HepG2 (cell line): Measurements from ENCODE around the gene MROH2A. TPM values are rescaled to one million over a fixed set of nuclear protein-coding genes. Genes with fewer than 3 reads are reported as not detected.
A peak's percentile ranks its signal among the peaks of the same experiment; 100 is the strongest.

Experiments
- CC2D1A ChIP-seq: sonication (generic); formaldehyde crosslinking; IDR thresholded peaks from 2 replicates; pipeline ENCODE4 v1.8.1; 2023; ENCODE audit warnings: mild to moderate bottlenecking, missing genetic modification reagents
- DNMT1 ChIP-seq: sonication (generic); formaldehyde crosslinking; IDR thresholded peaks from 2 replicates; pipeline ENCODE4 v1.5.1; 2020; ENCODE audit warnings: mild to moderate bottlenecking, missing genetic modification reagents
- EEA1 ChIP-seq: sonication (generic); formaldehyde crosslinking; IDR thresholded peaks from 2 replicates; pipeline ENCODE4 v1.5.1; 2020; ENCODE audit warnings: mild to moderate bottlenecking, missing genetic modification reagents, borderline replicate concordance
- FOSL2 ChIP-seq: sonication (generic); formaldehyde crosslinking; IDR thresholded peaks from 2 replicates; pipeline ENCODE4 v1.4.0; 2020; ENCODE audit warnings: missing genetic modification reagents
- HNRNPL ChIP-seq: fragments of 200-400 bp; formaldehyde crosslinking; IDR thresholded peaks from 2 replicates; pipeline ENCODE4 v1.6.1; 2017; ENCODE audit warnings: mild to moderate bottlenecking, low read depth, low read length
- KDM4B ChIP-seq: sonication (generic); formaldehyde crosslinking; IDR thresholded peaks from 2 replicates; pipeline ENCODE4 v1.4.0; 2020; ENCODE audit warnings: missing genetic modification reagents
- NFE2L2 ChIP-seq: fragments of 150-350 bp; IDR thresholded peaks from 2 replicates; pipeline ENCODE4 v1.6.1; 2014; ENCODE audit warnings: low read length
- NFRKB ChIP-seq: fragments of 450-650 bp; IDR thresholded peaks from 2 replicates; pipeline ENCODE4 v1.6.1; 2017
- NR2F1 ChIP-seq, 2 experiments: fragments of 450-650 bp in 1 of 2; formaldehyde crosslinking in 1 of 2; IDR thresholded peaks; 2 replicates each; pipeline versions ENCODE4 v1.5.0 to v1.6.1; 2016 to 2020; ENCODE audit warnings: mild to moderate bottlenecking in 1 of 2, missing compliant biosample characterization in 1 of 2, missing genetic modification reagents in 1 of 2, moderate library complexity in 1 of 2
- SUZ12 ChIP-seq: fragments of 150-350 bp; IDR thresholded peaks from 2 replicates; pipeline ENCODE4 v1.6.1; 2014; ENCODE audit warnings: low read depth, low read length
- TBL1XR1 ChIP-seq: fragments of 150-350 bp; IDR thresholded peaks from 2 replicates; pipeline ENCODE4 v1.6.1; 2014; ENCODE audit warnings: borderline replicate concordance, low read length; ENCODE audit not compliant: partially characterized antibody
- ZNF256 ChIP-seq: sonication (generic); formaldehyde crosslinking; conservative IDR thresholded peaks from 2 replicates; pipeline ENCODE4 v1.4.0; 2020; ENCODE audit warnings: missing genetic modification reagents
- ZNF343 ChIP-seq: sonication (generic); formaldehyde crosslinking; IDR thresholded peaks from 2 replicates; pipeline ENCODE4 v1.4.0; 2020; ENCODE audit warnings: mild to moderate bottlenecking, missing genetic modification reagents
- ZSCAN12 ChIP-seq: sonication (generic); formaldehyde crosslinking; IDR thresholded peaks from 2 replicates; pipeline ENCODE4 v1.9.0; 2021; ENCODE audit warnings: mild to moderate bottlenecking, missing genetic modification reagents
- polyA plus RNA-seq, 8 experiments: library from polyadenylated mRNA; depleted of rRNA in 3 of 8; stranded (reverse) in 7 of 8; unstranded in 1 of 8; fragments of >200 nt; fragmentation: Illumina TruSeq in 4 of 8; extraction: Trizol in 4 of 8; gene quantifications; 2 replicates each; pipeline versions ENCODE4 v1.2.1 to v1.2.3, GENCODE V29; 2011 to 2016; ENCODE audit warnings: low read depth in 4 of 8, missing spikeins in 1 of 8, mixed read lengths in 1 of 8; ENCODE audit not compliant: insufficient read depth in 1 of 8
- total RNA-seq, 5 experiments: library from RNA; depleted of rRNA; stranded (reverse); fragments of >200 nt; fragmentation: Illumina TruSeq; extraction: Trizol; gene quantifications; 2 replicates each; pipeline ENCODE4 v1.2.3, GENCODE V29; 2016; ENCODE audit warnings: low read depth in 1 of 5
- TF ChIP-seq, protein P1 (sequence below): sonication (generic); formaldehyde crosslinking; conservative IDR thresholded peaks from 2 replicates; pipeline ENCODE4 v1.5.0; 2020; ENCODE audit warnings: missing genetic modification reagents
- TF ChIP-seq, protein P2 (sequence below): sonication (generic); formaldehyde crosslinking; IDR thresholded peaks from 2 replicates; pipeline ENCODE4 v1.8.0; 2022; ENCODE audit warnings: mild to moderate bottlenecking, missing genetic modification reagents, moderate library complexity
- TF ChIP-seq, protein P3 (sequence below), 2 experiments: sonication (generic) in 1 of 2; formaldehyde crosslinking in 1 of 2; IDR thresholded peaks; 2 replicates each; pipeline versions ENCODE4 v1.5.1 to v1.6.1; 2011 to 2020; ENCODE audit warnings: borderline replicate concordance in 1 of 2, low read depth in 1 of 2, low read length in 1 of 2, mild to moderate bottlenecking in 1 of 2, missing genetic modification reagents in 1 of 2, moderate library complexity in 1 of 2
- TF ChIP-seq, protein P4 (sequence below): sonication (generic); formaldehyde crosslinking; IDR thresholded peaks from 2 replicates; pipeline ENCODE4 v1.8.0; 2022; ENCODE audit warnings: missing genetic modification reagents, mild to moderate bottlenecking, borderline replicate concordance
- TF ChIP-seq, protein P5 (sequence below): IDR thresholded peaks from 2 replicates; pipeline ENCODE4 v1.6.1; 2016; ENCODE audit warnings: low read depth, missing genetic modification reagents, missing compliant biosample characterization

Gene MROH2A
- total and polyA plus RNA-seq, 2 of the 13 experiments (the other 11 are each of a cell fraction or from before 2014, with no cell fraction given): 0.03 to 0.04 TPM

DNA sequence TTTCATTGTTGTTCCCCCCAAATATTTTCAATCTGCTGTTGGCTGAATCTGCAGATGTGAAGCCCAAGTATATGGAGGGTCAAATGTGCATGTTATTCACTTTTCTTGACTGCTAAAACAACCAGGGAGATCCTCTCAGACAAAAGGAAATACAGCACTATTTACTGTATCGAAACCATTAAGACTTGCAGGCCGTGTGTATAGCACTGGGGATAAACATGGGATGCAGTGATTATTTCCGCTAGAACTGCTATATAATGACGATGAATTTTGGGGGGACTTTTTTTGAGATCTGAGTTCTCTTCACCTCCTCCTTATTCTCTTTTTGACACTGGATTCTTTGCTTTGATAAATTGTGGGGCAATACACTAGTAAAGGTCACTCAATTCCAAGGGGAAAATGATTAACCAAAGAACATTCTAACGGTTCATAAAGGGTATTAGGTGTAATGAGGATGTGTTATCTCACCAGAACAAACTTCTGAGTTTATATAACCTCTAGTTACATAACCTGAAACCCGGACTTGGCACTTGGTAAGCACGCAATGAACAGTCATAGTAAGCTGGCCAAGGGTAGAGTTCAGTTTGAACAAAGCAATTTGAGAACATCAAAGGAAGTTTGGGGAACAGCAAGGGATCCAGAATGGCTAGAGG is 21.6 kb upstream of the MROH2A start (continued):
- TF ChIP-seq, protein P1, sequence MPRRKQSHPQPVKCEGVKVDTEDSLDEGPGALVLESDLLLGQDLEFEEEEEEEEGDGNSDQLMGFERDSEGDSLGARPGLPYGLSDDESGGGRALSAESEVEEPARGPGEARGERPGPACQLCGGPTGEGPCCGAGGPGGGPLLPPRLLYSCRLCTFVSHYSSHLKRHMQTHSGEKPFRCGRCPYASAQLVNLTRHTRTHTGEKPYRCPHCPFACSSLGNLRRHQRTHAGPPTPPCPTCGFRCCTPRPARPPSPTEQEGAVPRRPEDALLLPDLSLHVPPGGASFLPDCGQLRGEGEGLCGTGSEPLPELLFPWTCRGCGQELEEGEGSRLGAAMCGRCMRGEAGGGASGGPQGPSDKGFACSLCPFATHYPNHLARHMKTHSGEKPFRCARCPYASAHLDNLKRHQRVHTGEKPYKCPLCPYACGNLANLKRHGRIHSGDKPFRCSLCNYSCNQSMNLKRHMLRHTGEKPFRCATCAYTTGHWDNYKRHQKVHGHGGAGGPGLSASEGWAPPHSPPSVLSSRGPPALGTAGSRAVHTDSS: no peak
- no peak for TF ChIP-seq NFRKB
- TF ChIP-seq ZSCAN12 (CRISPR knock-in tag): no peak
- no peak for TF ChIP-seq ZNF343
- TF ChIP-seq, protein P2, sequence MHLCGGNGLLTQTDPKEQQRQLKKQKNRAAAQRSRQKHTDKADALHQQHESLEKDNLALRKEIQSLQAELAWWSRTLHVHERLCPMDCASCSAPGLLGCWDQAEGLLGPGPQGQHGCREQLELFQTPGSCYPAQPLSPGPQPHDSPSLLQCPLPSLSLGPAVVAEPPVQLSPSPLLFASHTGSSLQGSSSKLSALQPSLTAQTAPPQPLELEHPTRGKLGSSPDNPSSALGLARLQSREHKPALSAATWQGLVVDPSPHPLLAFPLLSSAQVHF (CRISPR knock-in tag): peak; percentile 89
- TF ChIP-seq, protein P3, sequence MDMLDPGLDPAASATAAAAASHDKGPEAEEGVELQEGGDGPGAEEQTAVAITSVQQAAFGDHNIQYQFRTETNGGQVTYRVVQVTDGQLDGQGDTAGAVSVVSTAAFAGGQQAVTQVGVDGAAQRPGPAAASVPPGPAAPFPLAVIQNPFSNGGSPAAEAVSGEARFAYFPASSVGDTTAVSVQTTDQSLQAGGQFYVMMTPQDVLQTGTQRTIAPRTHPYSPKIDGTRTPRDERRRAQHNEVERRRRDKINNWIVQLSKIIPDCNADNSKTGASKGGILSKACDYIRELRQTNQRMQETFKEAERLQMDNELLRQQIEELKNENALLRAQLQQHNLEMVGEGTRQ (IDR thresholded peaks at IDR 0.05; ENCODE audit: low read depth, low read length): no peak
- TF ChIP-seq, protein P3 (CRISPR knock-in tag; IDR thresholded peaks at IDR 0.05; ENCODE audit: borderline replicate concordance): no peak
- TF ChIP-seq EEA1 (CRISPR knock-in tag): no peak
- no peak for TF ChIP-seq SUZ12
- TF ChIP-seq, protein P4, sequence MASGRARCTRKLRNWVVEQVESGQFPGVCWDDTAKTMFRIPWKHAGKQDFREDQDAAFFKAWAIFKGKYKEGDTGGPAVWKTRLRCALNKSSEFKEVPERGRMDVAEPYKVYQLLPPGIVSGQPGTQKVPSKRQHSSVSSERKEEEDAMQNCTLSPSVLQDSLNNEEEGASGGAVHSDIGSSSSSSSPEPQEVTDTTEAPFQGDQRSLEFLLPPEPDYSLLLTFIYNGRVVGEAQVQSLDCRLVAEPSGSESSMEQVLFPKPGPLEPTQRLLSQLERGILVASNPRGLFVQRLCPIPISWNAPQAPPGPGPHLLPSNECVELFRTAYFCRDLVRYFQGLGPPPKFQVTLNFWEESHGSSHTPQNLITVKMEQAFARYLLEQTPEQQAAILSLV (CRISPR knock-in tag): no peak; the same call in 1 of the 2 replicates
- TF ChIP-seq TBL1XR1: peak; percentile 100
- TF ChIP-seq NR2F1 (CRISPR knock-in tag; IDR thresholded peaks at IDR 0.05): peak; percentile 96 to 99
- no peak for TF ChIP-seq KDM4B (CRISPR knock-in tag)
- TF ChIP-seq FOSL2 (CRISPR knock-in tag): peak; percentile 90
- TF ChIP-seq, protein P5, sequence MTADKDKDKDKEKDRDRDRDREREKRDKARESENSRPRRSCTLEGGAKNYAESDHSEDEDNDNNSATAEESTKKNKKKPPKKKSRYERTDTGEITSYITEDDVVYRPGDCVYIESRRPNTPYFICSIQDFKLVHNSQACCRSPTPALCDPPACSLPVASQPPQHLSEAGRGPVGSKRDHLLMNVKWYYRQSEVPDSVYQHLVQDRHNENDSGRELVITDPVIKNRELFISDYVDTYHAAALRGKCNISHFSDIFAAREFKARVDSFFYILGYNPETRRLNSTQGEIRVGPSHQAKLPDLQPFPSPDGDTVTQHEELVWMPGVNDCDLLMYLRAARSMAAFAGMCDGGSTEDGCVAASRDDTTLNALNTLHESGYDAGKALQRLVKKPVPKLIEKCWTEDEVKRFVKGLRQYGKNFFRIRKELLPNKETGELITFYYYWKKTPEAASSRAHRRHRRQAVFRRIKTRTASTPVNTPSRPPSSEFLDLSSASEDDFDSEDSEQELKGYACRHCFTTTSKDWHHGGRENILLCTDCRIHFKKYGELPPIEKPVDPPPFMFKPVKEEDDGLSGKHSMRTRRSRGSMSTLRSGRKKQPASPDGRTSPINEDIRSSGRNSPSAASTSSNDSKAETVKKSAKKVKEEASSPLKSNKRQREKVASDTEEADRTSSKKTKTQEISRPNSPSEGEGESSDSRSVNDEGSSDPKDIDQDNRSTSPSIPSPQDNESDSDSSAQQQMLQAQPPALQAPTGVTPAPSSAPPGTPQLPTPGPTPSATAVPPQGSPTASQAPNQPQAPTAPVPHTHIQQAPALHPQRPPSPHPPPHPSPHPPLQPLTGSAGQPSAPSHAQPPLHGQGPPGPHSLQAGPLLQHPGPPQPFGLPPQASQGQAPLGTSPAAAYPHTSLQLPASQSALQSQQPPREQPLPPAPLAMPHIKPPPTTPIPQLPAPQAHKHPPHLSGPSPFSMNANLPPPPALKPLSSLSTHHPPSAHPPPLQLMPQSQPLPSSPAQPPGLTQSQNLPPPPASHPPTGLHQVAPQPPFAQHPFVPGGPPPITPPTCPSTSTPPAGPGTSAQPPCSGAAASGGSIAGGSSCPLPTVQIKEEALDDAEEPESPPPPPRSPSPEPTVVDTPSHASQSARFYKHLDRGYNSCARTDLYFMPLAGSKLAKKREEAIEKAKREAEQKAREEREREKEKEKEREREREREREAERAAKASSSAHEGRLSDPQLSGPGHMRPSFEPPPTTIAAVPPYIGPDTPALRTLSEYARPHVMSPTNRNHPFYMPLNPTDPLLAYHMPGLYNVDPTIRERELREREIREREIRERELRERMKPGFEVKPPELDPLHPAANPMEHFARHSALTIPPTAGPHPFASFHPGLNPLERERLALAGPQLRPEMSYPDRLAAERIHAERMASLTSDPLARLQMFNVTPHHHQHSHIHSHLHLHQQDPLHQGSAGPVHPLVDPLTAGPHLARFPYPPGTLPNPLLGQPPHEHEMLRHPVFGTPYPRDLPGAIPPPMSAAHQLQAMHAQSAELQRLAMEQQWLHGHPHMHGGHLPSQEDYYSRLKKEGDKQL (CRISPR knock-in tag): peak; percentile 100
- TF ChIP-seq HNRNPL: no peak
- TF ChIP-seq CC2D1A: 0 out of 2 replicates have a peak, but pooled peaks have one; percentile 91
- peak; percentile 33; the same call in 1 of the 2 replicates for TF ChIP-seq NFE2L2
- no peak for TF ChIP-seq DNMT1 (CRISPR knock-in tag)
- no peak for TF ChIP-seq ZNF256
